Endothelial cell (in vitro differentiated cells): ENCODE measurements around the gene SYNGR1. TPM values are rescaled to one million over a fixed set of nuclear protein-coding genes. Genes with fewer than 3 reads are reported as not detected.

Experiments used
- DNase-seq: peaks from one replicate; pipeline ENCODE4 v3.0.0; 2021; ENCODE audit warnings: low spot score
- H3K27ac Mint-ChIP-seq: one replicate; pipeline ENCODE4 v1.8.0; 2021; ENCODE audit warnings: mixed read lengths, inconsistent platforms; ENCODE audit not compliant: unreplicated experiment
- H3K27me3 Mint-ChIP-seq: one replicate; pipeline ENCODE4 v1.8.0; 2021; ENCODE audit warnings: mild to moderate bottlenecking, moderate library complexity, mixed read lengths, inconsistent platforms; ENCODE audit not compliant: unreplicated experiment
- H3K36me3 Mint-ChIP-seq: one replicate; pipeline ENCODE4 v1.8.0; 2021; ENCODE audit warnings: mild to moderate bottlenecking, low read depth, mixed read lengths, inconsistent platforms; ENCODE audit not compliant: unreplicated experiment
- H3K4me1 Mint-ChIP-seq: one replicate; pipeline ENCODE4 v1.8.0; 2021; ENCODE audit warnings: mild to moderate bottlenecking, mixed read lengths, inconsistent platforms; ENCODE audit not compliant: unreplicated experiment
- H3K4me3 Mint-ChIP-seq: one replicate; pipeline ENCODE4 v1.8.0; 2021; ENCODE audit warnings: mild to moderate bottlenecking, mixed read lengths, inconsistent platforms; ENCODE audit not compliant: unreplicated experiment
- H3K9me3 Mint-ChIP-seq: one replicate; pipeline ENCODE4 v1.8.0; 2021; ENCODE audit warnings: mixed read lengths, inconsistent platforms; ENCODE audit not compliant: unreplicated experiment
- CTCF ChIP-seq: fragments of 200-600 bp; sonication (generic); IDR thresholded peaks from one replicate; pipeline ENCODE4 v1.5.0; 2021; ENCODE audit warnings: antibody characterized with exemption; ENCODE audit not compliant: unreplicated experiment
- total RNA-seq: library from RNA; stranded (reverse); fragmentation: NEBNext Ultra II Directional; extraction: Animal tissue kit (Norgen Biotek cat#: 25700); gene quantifications from one replicate; pipeline ENCODE4 v1.2.1, GENCODE V29; 2021; ENCODE audit not compliant: unreplicated experiment

SYNGR1 gene
- total RNA-seq, 1 donor from 2014 or later, result 2.9 TPM

GRCh38 chr22:39381930-39382329 is 32.1 kb downstream of the SYNGR1 start:
- peaks cover 2% of the 10 kb centered on the region for H3K27me3 Mint-ChIP-seq
- H3K9me3 Mint-ChIP-seq, result no peaks in the 10 kb centered on the region
- no peaks in the 10 kb centered on the region for H3K36me3 Mint-ChIP-seq
- TF ChIP-seq CTCF, result no peak
- no peak overlapping the region for H3K27ac Mint-ChIP-seq
- no peaks in the 10 kb centered on the region for H3K4me1 Mint-ChIP-seq
- no peak overlapping the region for H3K4me3 Mint-ChIP-seq
- no peak for DNase-seq

- DNase-seq, result no peak
- Mint-ChIP-seq H3K36me3 (no peaks in the 10 kb centered on the region), H3K9me3 (no peaks in the 10 kb centered on the region), H3K4me1 (no peaks in the 10 kb centered on the region), H3K27ac (no peak overlapping the region), H3K4me3 (no peak overlapping the region), H3K27me3 (peaks cover 2% of the 10 kb centered on the region)
- no peak for TF ChIP-seq CTCF
These were observed 32.6 kb downstream of the SYNGR1 start for GRCh38 chr22:39382410-39382809.

- Mint-ChIP-seq H3K27me3 (peaks cover 2% of the 10 kb centered on the region), H3K4me3 (no peak overlapping the region), H3K36me3 (no peaks in the 10 kb centered on the region), H3K27ac (no peak overlapping the region), H3K9me3 (no peaks in the 10 kb centered on the region), H3K4me1 (no peaks in the 10 kb centered on the region)
- DNase-seq, result no peak
- TF ChIP-seq CTCF, result no peak
These were observed 34.2 kb downstream of the SYNGR1 start for GRCh38 chr22:39383841-39384625.

GRCh38 chr22:39384750-39385480 is 35.1 kb downstream of the SYNGR1 start:
- H3K9me3 Mint-ChIP-seq, result no peaks in the 10 kb centered on the region
- peak; percentile 50 for DNase-seq
- no peak overlapping the region for H3K4me3 Mint-ChIP-seq
- no peaks in the 10 kb centered on the region for H3K4me1 Mint-ChIP-seq
- H3K36me3 Mint-ChIP-seq, result no peaks in the 10 kb centered on the region
- no peak overlapping the region for H3K27ac Mint-ChIP-seq
- TF ChIP-seq CTCF, result peak; percentile 26
- H3K27me3 Mint-ChIP-seq, result peaks cover 2% of the 10 kb centered on the region
